Keratinocyte (primary cell): ENCODE data around the gene LTN1. TPM values are rescaled to one million over a fixed set of nuclear protein-coding genes. Genes with fewer than 3 reads are reported as not detected.

Experiments
- DNase-seq: peaks from one replicate; pipeline ENCODE4 v3.0.0-alpha.2; 2011; ENCODE audit warnings: low read depth, missing footprints, low spot score
- FAIRE-seq: peaks from 2 replicates; lab custom pipeline; 2011; peaks lifted over from hg19 to GRCh38; lab: Jason Lieb, UNC
- H2AFZ ChIP-seq: 2 replicates; pipeline ENCODE4 v1.6.0; 2012; ENCODE audit warnings: low read length, control low read depth, inconsistent platforms; ENCODE audit not compliant: control insufficient read depth
- H3K27ac ChIP-seq: 2 replicates; pipeline ENCODE4 v1.5.1; 2011; ENCODE audit warnings: low read length; ENCODE audit not compliant: control insufficient read depth, insufficient read depth
- H3K27me3 ChIP-seq: 3 replicates; pipeline ENCODE4 v1.6.0; 2011; ENCODE audit warnings: low read length; ENCODE audit not compliant: control insufficient read depth, insufficient read depth; ENCODE audit errors: extremely low read depth
- H3K36me3 ChIP-seq, 2 experiments: 2 replicates in 1 of 2; 3 replicates in 1 of 2; pipeline ENCODE4 v1.5.1; 2011; ENCODE audit warnings: low read length in 2 of 2, mild to moderate bottlenecking in 1 of 2; ENCODE audit not compliant: control insufficient read depth in 2 of 2, insufficient read depth in 2 of 2; ENCODE audit errors: extremely low read depth in 1 of 2
- H3K4me1 ChIP-seq: 3 replicates; pipeline ENCODE4 v1.5.1; 2011; ENCODE audit warnings: low read length; ENCODE audit not compliant: control insufficient read depth, insufficient read depth; ENCODE audit errors: extremely low read depth
- H3K4me2 ChIP-seq: 3 replicates; pipeline ENCODE4 v1.6.0; 2011; ENCODE audit warnings: low read depth, low read length; ENCODE audit not compliant: control insufficient read depth, insufficient read depth; ENCODE audit errors: extremely low read depth
- H3K4me3 ChIP-seq, 3 experiments: fragments of 200-600 bp in 1 of 3; sonication (generic) in 1 of 3; 2 replicates in 2 of 3; 3 replicates in 1 of 3; pipeline ENCODE4 v1.5.1; 2011 to 2016; ENCODE audit warnings: low read length in 3 of 3, mild to moderate bottlenecking in 3 of 3, control low read depth in 2 of 3, inconsistent platforms in 1 of 3, low read depth in 1 of 3, mixed read lengths in 1 of 3, mixed run types in 1 of 3, moderate library complexity in 1 of 3; ENCODE audit not compliant: control insufficient read depth in 2 of 3, insufficient read depth in 2 of 3; ENCODE audit errors: extremely low read depth in 1 of 3
- H3K79me2 ChIP-seq: 2 replicates; pipeline ENCODE4 v1.6.0; 2012; ENCODE audit warnings: low read length; ENCODE audit not compliant: control insufficient read depth, insufficient read depth
- H3K9ac ChIP-seq: 3 replicates; pipeline ENCODE4 v1.6.0; 2011; ENCODE audit warnings: low read length; ENCODE audit not compliant: control insufficient read depth, insufficient read depth; ENCODE audit errors: extremely low read depth
- H3K9me1 ChIP-seq: 3 replicates; pipeline ENCODE4 v1.6.0; 2011; ENCODE audit warnings: low read length; ENCODE audit not compliant: control insufficient read depth, insufficient read depth; ENCODE audit errors: extremely low read depth
- H3K9me3 ChIP-seq: 2 replicates; pipeline ENCODE4 v1.5.1; 2012; ENCODE audit warnings: low read depth, low read length; ENCODE audit not compliant: control insufficient read depth
- H4K20me1 ChIP-seq: 3 replicates; pipeline ENCODE4 v1.6.0; 2011; ENCODE audit warnings: low read length; ENCODE audit not compliant: control insufficient read depth, insufficient read depth; ENCODE audit errors: extremely low read depth
- EZH2 ChIP-seq: IDR thresholded peaks from one replicate; pipeline ENCODE4 v1.6.1; 2012; ENCODE audit warnings: inconsistent platforms, mild to moderate bottlenecking, low read length, moderate library complexity
- dilution Hi-C: fragments of 300-500 bp; cut with MboI; formaldehyde crosslinking; loops from one replicate; pipeline ENCODE4 v1.7.0; 2020; ENCODE audit warnings: low sequenced_read_pairs; ENCODE audit not compliant: extremely low pct_ligation_motif_present
- polyA plus RNA-seq, 5 experiments: library from polyadenylated mRNA; depleted of rRNA in 3 of 5; stranded (reverse) in 3 of 5; stranded (forward) in 1 of 5; unstranded in 1 of 5; fragments of >200 nt; gene quantifications; 1 replicate in 1 of 5; 2 replicates in 3 of 5; 3 replicates in 1 of 5; pipeline versions ENCODE4 v1.2.1 to v1.2.3, GENCODE V29; 2011 to 2012; ENCODE audit warnings: missing spikeins in 2 of 5, low read depth in 1 of 5, low replicate concordance in 1 of 5
- TF ChIP-seq, protein P1 (sequence below), 3 experiments: IDR thresholded peaks in 1 of 3; conservative IDR thresholded peaks in 1 of 3; optimal IDR thresholded peaks in 1 of 3; 2 replicates in 2 of 3; 3 replicates in 1 of 3; pipeline versions ENCODE3 to v1.5.1; 2011; ENCODE audit warnings: low read length in 3 of 3, mild to moderate bottlenecking in 3 of 3, moderate library complexity in 2 of 3, control low read depth in 1 of 3, inconsistent platforms in 1 of 3; ENCODE audit not compliant: insufficient read depth in 2 of 3; ENCODE audit errors: extremely low read depth in 1 of 3

LTN1 gene
- polyA plus RNA-seq, 1 donor (not counting 4 experiments of a cell fraction or from before 2014, with no cell fraction given): 15.8 TPM

DNA sequence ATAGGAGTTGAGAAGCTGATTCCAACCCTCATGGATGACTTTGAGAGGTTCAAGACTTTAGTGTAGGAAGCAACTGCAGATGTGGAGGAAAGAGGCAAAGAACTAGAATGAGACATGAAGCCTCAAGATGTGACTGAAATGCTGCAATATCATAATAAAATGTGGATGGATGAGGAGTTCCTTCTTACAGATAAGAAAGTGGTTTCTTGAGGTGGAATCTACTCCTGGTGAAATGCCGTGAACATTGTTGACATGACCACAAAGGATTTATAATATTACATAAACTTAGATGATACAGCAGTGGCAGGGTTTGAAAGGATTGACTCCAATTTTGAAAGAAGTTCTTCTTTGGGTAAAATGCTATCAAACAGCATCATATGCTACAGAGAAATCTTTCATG lies 28.8 kb downstream of the LTN1 start:
- H3K36me3 ChIP-seq: peaks cover 9 to 12% of the 10 kb centered on the region in 2 experiments
- no peak for FAIRE-seq
- TF ChIP-seq EZH2: no peak
- TF ChIP-seq, protein P1, sequence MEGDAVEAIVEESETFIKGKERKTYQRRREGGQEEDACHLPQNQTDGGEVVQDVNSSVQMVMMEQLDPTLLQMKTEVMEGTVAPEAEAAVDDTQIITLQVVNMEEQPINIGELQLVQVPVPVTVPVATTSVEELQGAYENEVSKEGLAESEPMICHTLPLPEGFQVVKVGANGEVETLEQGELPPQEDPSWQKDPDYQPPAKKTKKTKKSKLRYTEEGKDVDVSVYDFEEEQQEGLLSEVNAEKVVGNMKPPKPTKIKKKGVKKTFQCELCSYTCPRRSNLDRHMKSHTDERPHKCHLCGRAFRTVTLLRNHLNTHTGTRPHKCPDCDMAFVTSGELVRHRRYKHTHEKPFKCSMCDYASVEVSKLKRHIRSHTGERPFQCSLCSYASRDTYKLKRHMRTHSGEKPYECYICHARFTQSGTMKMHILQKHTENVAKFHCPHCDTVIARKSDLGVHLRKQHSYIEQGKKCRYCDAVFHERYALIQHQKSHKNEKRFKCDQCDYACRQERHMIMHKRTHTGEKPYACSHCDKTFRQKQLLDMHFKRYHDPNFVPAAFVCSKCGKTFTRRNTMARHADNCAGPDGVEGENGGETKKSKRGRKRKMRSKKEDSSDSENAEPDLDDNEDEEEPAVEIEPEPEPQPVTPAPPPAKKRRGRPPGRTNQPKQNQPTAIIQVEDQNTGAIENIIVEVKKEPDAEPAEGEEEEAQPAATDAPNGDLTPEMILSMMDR (optimal IDR thresholded peaks at IDR 0.05 in 1 of 3, IDR thresholded peaks at IDR 0.05 in 1 of 3, conservative IDR thresholded peaks at IDR 0.05 in 1 of 3; ENCODE audit: extremely low read depth in 1 of 3, insufficient read depth in 2 of 3, low read length in 3 of 3): no peak

DNA sequence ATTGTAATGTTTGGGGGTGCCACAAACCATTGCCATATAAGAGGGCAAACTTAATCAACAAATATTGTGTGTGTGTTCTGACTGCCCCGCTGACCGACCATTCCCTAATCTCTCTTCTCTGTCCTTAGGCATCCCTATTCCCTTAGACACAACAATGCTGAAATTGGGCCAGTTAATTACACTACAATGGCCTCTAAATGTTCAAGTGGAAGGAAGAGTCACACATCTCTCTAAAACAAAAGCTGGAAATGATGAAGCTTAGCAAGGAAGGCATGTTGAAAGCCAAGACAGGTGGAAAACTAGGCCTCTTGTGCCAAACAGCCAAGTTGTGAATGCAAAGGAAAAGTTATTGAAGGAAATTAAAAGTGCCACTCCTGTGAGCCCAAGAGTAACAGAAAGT lies 30.2 kb downstream of the LTN1 start:
- Histone ChIP-seq H3K27ac (no peak overlapping the region), H3K79me2 (no peaks in the 10 kb centered on the region), H4K20me1 (no peaks in the 10 kb centered on the region), H3K4me1 (peaks cover 8% of the 10 kb centered on the region), H3K4me3 (no peak overlapping the region), H3K27me3 (no peaks in the 10 kb centered on the region), H3K9me3 (no peaks in the 10 kb centered on the region), H3K9ac (no peak overlapping the region), H2AFZ (no peak overlapping the region), H3K9me1 (no peaks in the 10 kb centered on the region), H3K36me3 (peaks cover 11 to 12% of the 10 kb centered on the region in 2 experiments), H3K4me2 (no peak overlapping the region)
- no peak for DNase-seq
- FAIRE-seq: no peak
- TF ChIP-seq, protein P1 (optimal IDR thresholded peaks at IDR 0.05 in 1 of 3, IDR thresholded peaks at IDR 0.05 in 1 of 3, conservative IDR thresholded peaks at IDR 0.05 in 1 of 3; ENCODE audit: extremely low read depth in 1 of 3, insufficient read depth in 2 of 3, low read length in 3 of 3): no peak
- TF ChIP-seq EZH2: no peak
- dilution Hi-C loops: no loop called here

More for the DNA sequence above, 28.8 kb downstream of the LTN1 start:
- H2AFZ ChIP-seq: no peak overlapping the region
- no peak overlapping the region for H3K9ac ChIP-seq
- no peaks in the 10 kb centered on the region for H3K9me3 ChIP-seq
- no peaks in the 10 kb centered on the region for H4K20me1 ChIP-seq
- H3K9me1 ChIP-seq: no peaks in the 10 kb centered on the region
- peaks cover 8% of the 10 kb centered on the region for H3K4me1 ChIP-seq
- no peak for DNase-seq
- no peaks in the 10 kb centered on the region for H3K79me2 ChIP-seq
- no peak overlapping the region for H3K27ac ChIP-seq
- H3K27me3 ChIP-seq: no peaks in the 10 kb centered on the region
- H3K4me2 ChIP-seq: no peak overlapping the region
- H3K4me3 ChIP-seq: no peak overlapping the region
- dilution Hi-C loops: no loop called here
